Measurements from ENCODE around the gene SPTB. TPM values are rescaled to one million over a fixed set of nuclear protein-coding genes. Genes with fewer than 3 reads are reported as not detected.

The SPTB gene
- total RNA-seq, 1 experiment from 2014 or later: 2.3 TPM

- no peak overlapping the region for H4K91ac ChIP-seq (ENCODE audit: insufficient read length, low read depth, low read length)
- H3T11ph ChIP-seq (ENCODE audit: low read length): no peak overlapping the region
- H3K9me3 Mint-ChIP-seq: peaks cover 22 to 27% of the 10 kb centered on the region in 2 experiments
- H3K23ac ChIP-seq (ENCODE audit: insufficient read length, low read depth, low read length): no peak overlapping the region
- no peaks in the 10 kb centered on the region for H3K79me1 ChIP-seq (ENCODE audit: insufficient read depth, low read depth, low read length, poor library complexity, severe bottlenecking)
- peaks cover 3% of the 10 kb centered on the region for H3K27me3 Mint-ChIP-seq (ENCODE audit: low read depth)
- WGBS (ENCODE audit: extremely low coverage, insufficient read length, low lambda C conversion rate): no CpG with 5 or more reads among the region's 18 CpGs
- no peak overlapping the region for H3K4me3 Mint-ChIP-seq
- DNase-seq: no peak
- H3K4me1 Mint-ChIP-seq: peaks cover 8 to 10% of the 10 kb centered on the region in 2 experiments
- H3K23me2 ChIP-seq (ENCODE audit: insufficient read length, low read depth, low read length, poor library complexity, severe bottlenecking): no peaks in the 10 kb centered on the region
- TF ChIP-seq CTCF (conservative IDR thresholded peaks at IDR 0.05): no peak
- H3K14ac ChIP-seq (ENCODE audit: insufficient read depth, low read length): no peak overlapping the region
- H2BK15ac ChIP-seq (ENCODE audit: low read depth, low read length): no peak overlapping the region
- no peaks in the 10 kb centered on the region for H3K27me3 ChIP-seq (ENCODE audit: insufficient read depth, low read length)
- H3K79me2 ChIP-seq (ENCODE audit: insufficient read depth, low read length): no peaks in the 10 kb centered on the region
- no peak overlapping the region for H2BK12ac ChIP-seq (ENCODE audit: insufficient read length, low read depth, low read length)
- H2BK120ac ChIP-seq (ENCODE audit: low read depth, low read length, poor library complexity, severe bottlenecking): no peak overlapping the region
- no peaks in the 10 kb centered on the region for H4K20me1 ChIP-seq (ENCODE audit: control insufficient read depth, insufficient read depth, insufficient read length)
- no peak overlapping the region for H3K9ac ChIP-seq (ENCODE audit: extremely low read depth, insufficient read length, low read length)
- H2BK20ac ChIP-seq (ENCODE audit: low read depth, low read length, poor library complexity, severe bottlenecking): no peak overlapping the region
- H3K4ac ChIP-seq (ENCODE audit: low read depth, low read length): no peak overlapping the region
- H3K4me2 ChIP-seq (ENCODE audit: insufficient read depth, insufficient read length, low read length): no peak overlapping the region
- peaks cover 7 to 31% (median 9%) of the 10 kb centered on the region in 3 experiments; a peak in 6 of 7 replicates for H3K36me3 Mint-ChIP-seq (ENCODE audit: insufficient read depth in 1 of 3, low read depth in 3 of 3)
- no peak overlapping the region for H3K27ac ChIP-seq (ENCODE audit: insufficient read length, low read depth, low read length)
- no peak overlapping the region; a peak in 1 of 7 replicates for H3K27ac Mint-ChIP-seq
- no peak overlapping the region for H4K8ac ChIP-seq (replicated peaks; ENCODE audit: insufficient read length, low read depth, low read length)
- no peak overlapping the region for H3K56ac ChIP-seq (ENCODE audit: insufficient read length, low read depth, low read length)
- no peak overlapping the region for H2AK5ac ChIP-seq (ENCODE audit: insufficient read length, low read length)
- no peaks in the 10 kb centered on the region for H3K4me1 ChIP-seq (ENCODE audit: insufficient read depth, low read length)
- H3K18ac ChIP-seq (ENCODE audit: insufficient read length, low read depth, low read length): no peak overlapping the region
- H2AFZ ChIP-seq (ENCODE audit: low read length): no peak overlapping the region
- H4K5ac ChIP-seq (ENCODE audit: insufficient read length, low read depth, low read length): no peak overlapping the region
- H3K9me3 ChIP-seq (ENCODE audit: control insufficient read depth, low read depth, low read length): no peaks in the 10 kb centered on the region
- no peak overlapping the region for H2BK5ac ChIP-seq (ENCODE audit: insufficient read length, low read length)
Observed at GRCh38 chr14:64773046-64773445, 106.7 kb downstream of the SPTB start.
